HG03342 (cell line): ENCODE measurements around the gene LRIG2.
"Not testable (repeated sequence)": the region's sequence is repeated elsewhere in the genome, so short reads cannot be mapped to it uniquely, and the experiment has no call there.

Experiments used
- ATAC-seq: cut with Tn5 transposase; IDR thresholded peaks from one replicate; pipeline ENCODE4 v1.9.1; 2021; ENCODE audit warnings: mild to moderate bottlenecking, moderate library complexity; ENCODE audit not compliant: unreplicated experiment

Gene LRIG2

DNA sequence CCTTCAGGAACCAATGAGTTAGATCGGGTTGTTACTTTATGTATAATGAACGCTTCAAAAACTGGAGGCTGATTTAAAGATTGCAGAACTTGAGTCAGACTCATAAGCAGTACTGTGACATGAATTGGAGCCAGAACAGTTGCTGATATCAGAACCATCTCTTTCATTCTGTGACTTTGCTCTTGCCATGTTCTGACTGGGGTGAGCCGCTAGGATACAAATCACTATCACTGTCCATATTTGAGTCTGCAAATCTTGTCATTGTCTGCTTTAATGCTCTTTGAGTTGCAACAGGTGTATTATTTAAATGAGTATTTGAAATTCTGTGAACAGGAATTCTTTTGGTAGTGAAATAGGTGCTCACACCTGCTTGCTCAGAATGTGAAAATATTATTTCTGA is 52.5 kb downstream of the LRIG2 start:
- no peak for ATAC-seq

DNA sequence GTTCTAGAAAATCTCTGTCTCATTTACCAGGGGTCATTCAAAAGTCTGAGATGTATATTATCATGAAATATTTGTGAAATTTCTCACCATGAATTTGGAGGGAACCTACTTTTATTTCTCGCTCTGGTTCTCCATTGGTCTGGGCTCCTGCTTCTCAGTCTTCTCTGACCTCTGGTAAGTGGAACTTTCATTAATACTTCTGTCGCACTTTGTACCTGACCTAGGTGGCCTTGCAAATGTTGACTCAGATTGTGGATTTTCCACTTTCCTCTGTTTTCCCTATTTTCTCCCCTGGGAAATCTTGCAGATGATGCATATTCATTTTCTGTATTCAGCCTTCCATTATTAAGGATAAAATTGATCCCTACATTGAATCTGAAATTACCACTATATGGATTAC is 53.2 kb downstream of the LRIG2 start:
- ATAC-seq: no peak

DNA sequence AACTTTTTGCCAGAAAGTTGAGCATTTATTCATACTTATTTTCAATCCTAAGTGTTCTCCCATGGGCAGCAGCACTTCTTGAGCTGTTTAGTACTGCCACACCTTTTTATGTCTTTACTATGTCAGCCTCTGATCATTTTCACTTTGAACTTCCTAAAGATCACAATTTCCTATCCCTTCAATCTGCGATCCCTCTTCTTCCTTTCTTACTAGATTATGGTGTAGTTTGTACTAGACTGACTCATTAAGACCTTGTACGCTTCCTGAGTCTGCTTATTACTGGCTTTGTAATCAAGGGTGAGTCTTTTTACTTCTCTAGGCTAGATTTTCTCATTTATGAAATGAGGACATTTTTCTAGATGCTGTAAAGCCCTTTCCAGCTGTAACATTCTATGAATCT is 55.1 kb downstream of the LRIG2 start:
- ATAC-seq: no peak

DNA sequence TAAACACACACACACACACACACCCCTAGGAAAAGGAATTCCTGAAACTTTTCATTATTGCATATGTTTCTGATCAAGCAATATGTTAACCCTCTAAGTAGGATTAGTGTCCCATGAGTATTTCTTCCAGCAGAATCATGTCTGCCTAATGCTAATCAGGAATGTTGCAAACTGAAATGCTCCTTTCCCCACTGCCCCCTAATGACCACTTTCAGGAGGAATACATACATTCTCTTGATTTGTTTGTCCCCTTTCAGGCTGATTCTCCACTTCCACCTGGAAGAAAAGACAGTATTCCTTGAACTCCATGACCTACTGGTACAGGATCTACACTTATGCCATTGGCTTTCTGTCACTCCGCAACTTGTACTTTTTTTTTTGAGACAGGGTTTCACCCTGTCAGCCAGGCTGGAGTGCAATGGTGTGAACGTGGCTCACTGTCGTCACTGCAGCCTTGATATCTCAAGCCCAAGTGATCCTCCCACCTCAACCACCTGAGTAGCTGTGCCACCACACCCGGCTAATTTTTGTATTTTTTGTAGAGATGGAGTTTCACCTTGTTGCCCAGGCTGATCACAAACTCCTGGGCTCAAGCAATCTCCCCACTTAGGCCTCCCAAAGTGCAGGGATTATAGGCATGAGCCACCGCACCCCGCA is 56.7 kb downstream of the LRIG2 start:
- ATAC-seq: no peak

DNA sequence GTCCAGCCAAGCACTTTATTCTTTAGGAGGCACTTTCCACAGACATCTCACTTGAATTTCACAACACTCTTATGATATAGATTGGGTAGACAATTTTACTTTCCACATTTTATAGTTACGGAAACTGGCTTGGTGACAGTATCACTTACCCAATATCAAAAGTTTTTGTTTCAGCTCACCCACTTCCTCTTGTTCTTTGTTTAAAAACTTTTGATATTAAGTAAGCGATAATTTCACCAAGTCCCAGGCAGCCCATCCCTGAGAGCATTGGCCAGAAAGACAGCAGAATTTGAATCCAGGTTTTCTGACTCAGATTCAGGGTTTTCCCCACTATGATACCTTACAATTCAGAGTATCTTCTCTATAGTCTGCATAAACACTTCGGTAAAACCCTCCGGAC is 60.0 kb downstream of the LRIG2 start:
- no peak for ATAC-seq

DNA sequence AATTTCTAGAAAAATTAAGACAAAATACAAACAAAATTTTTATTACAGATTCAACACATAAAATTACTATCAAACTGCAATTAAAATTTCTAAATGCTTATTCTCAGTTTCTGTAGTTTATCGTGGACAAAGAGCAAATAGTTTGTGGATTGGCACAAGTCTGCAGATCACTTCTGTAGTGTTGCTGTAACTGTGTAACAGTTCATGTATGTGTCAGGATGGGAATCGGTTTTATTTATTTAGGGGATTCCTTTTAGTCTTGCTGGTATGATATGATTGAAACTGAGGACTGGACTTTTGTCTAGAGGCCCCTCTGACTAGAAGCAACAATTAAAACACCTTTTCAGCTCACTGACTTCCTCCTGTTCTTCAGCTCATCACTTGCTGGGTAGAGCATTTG is 60.8 kb downstream of the LRIG2 start:
- ATAC-seq: no peak

DNA sequence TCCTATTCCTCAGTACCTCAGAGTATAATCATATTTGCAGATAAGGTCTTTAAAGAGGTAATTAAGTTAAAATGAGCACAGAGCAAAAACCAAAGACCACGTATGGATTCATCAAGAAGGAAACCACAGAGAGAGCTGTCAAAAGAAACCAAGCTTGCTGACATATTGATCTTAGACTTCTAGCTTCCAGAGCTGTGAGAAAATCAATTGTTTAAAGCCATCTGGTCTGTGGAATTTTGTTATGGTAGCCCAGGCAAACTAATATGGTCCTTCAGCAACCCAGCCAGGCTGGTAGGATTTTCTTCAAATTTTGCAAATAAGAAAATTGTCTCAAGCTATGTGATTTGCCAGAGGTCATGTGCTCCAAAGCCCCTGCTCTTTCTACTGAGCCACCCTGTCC is 62.5 kb downstream of the LRIG2 start:
- ATAC-seq: no peak

DNA sequence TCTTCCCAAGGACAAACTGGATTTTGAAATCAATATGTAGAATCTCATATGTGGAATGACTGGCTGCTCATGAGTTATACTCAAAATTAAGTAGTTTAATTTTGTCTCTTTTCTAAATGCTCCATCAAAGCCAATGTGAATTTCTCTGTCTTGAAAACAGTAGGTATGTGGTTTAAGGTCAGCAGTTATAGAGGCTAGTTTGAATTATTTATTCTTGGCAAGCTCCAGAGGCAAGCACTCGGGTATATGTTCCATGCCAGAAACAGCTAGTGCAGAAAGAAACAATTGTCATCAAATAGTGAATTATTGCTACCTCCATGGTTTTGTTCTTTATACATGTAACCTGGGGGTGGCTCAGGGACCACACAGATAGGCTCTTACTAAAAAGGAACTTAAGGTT is 63.5 kb downstream of the LRIG2 start:
- ATAC-seq: no peak

DNA sequence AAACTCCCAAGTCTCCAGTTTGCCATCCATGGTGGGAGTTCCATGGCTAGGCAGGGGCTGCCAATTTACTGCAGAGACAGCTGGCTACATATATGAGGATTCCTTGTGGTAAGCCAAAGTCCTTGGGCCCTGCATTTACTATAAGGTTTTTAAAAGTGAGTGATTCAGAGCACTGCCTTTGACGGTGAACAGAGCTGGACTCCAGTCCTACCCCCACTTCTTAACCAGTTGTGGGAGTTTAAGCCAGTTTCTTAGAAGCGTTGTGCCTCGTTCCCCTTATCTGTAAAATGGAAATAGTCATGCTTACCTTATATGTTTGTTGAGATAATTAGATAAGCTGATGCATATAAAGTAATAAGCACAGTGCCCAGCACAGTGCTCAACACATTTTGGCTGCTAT is 64.6 kb downstream of the LRIG2 start:
- no peak for ATAC-seq

DNA sequence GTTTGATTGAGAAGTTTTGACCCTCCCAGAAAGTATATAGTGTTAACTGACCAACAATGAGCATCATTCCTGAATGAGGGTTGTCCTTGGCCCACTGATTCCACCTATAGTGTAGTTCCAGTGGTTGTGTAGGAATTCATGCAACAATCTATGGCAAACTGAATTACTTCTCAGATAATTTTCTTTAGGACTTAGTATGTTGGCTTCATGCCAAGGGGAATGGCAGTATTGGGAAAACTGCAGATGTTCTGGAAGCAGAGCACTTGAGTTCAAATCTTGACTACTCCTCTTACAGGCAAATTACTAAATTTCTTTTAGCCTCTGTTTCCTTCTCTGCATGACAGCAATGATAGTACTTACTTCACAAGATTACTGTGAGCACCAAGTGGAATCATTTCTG is 65.8 kb downstream of the LRIG2 start:
- no peak for ATAC-seq

DNA sequence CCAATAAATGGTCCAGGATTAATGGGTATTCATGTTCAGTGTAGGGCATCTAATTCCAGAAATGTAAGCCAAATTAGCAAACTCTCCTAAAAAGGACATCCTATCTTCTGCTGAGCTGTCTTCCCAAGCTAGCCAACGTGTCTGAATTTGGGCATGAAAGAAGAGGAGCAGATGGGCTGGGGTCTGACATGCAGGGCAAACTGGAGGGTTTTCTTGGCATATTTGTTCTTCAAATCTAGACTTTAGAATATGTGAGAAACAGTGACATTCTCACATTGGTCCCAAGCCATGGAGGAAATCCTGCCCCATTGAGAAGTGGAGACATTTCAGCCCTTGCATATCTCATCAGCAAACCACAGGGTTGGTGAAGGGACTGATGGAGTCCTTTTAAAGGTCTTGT is 67.2 kb downstream of the LRIG2 start:
- no peak for ATAC-seq

DNA sequence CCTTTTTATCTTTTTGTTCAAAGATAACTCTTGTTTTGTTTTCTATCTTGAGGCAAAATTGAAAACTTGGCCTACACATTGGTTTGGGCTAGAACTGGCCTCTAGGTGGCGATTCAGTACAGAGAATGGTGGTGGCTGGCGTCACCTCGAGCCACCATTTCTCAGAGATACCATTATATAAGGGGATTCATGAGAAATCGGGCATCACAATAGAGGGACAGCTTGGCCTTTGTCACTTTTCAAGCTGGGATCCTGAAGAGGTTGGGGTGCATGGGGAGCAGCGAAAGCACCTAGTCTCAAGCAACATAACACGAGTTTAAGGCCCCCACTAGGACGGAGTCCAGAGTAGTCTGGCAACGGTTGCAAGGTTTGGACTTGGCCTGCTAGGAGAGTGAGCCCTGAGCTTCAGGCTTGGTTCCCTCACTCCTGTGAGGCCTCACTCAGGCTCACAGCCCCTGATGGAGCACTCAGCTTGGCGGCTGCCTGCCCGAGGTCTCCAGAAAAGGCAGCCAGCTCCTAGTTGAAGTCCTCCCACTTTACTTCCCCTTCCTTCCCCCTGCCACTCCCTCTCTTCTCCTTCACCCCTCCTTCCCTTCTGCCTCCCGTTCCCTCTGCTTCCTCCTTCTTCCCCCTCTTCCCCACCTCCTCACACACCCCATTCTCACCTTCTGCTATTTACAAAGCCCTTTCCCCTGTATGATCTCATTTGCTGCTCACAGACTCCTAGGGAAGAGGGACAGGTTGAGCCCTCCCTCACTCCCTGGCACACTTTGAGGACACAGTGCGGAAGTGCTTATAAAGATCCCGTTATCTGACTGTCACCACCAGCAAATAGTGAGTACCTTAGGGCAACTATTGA is 67.8 kb downstream of the LRIG2 start:
- peak; percentile 86 for ATAC-seq

DNA sequence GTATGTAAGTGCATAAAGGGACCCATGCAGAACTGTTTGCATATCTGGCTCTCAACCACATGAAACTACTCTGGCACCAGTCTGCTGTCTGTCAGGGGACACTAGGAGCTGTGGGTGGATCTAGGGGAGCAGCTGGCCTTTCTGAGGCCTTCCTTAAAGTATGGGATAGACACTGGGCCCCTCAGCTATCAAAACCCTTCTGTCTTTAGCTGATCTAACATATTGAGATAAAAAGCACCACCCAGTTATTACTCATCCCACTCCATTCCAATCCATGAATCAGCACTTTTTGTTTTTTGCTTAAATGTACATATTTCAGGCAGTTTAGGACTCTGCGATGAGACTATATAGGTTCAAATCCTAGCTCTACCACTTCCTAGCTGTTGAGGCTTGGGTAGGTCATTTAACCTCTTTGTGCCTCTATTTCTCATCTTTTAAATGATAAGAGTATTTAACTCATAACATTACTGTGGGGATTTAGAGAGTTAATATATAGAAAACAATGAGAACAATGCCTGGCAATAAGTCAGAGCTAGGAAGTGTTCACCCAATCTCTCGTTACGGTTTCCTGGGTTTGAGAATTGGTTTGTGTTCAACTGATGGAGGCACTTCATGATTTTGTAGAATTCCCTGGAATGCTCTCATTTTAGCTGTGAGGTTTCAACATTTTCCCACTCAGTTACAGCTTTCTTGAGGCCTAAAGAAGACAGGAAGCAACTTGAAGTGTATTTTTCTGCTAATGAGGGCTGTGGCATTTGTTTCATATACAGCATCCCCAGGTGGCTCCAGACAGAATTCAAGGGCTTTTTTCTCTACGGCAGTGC is 68.9 kb downstream of the LRIG2 start:
- ATAC-seq: no peak

DNA sequence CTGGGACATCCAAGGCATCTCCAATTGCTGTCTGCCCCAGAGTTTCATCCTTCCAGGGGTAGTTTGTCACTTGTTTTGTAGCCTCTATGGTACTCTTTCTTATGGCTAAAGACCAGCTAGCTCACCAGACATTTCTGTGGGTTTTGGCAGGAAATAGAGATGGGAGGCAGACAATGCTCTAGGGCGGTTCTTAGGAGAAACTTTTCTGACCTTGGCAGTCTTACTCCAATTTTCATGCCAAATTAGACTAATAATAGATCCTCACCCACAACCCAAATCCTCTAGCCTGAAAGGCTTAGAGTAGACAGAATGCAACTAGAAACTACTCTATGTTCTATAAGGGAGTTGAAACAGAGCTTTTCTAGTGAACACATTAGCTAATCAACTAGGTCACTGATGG is 69.8 kb downstream of the LRIG2 start:
- no peak for ATAC-seq

DNA sequence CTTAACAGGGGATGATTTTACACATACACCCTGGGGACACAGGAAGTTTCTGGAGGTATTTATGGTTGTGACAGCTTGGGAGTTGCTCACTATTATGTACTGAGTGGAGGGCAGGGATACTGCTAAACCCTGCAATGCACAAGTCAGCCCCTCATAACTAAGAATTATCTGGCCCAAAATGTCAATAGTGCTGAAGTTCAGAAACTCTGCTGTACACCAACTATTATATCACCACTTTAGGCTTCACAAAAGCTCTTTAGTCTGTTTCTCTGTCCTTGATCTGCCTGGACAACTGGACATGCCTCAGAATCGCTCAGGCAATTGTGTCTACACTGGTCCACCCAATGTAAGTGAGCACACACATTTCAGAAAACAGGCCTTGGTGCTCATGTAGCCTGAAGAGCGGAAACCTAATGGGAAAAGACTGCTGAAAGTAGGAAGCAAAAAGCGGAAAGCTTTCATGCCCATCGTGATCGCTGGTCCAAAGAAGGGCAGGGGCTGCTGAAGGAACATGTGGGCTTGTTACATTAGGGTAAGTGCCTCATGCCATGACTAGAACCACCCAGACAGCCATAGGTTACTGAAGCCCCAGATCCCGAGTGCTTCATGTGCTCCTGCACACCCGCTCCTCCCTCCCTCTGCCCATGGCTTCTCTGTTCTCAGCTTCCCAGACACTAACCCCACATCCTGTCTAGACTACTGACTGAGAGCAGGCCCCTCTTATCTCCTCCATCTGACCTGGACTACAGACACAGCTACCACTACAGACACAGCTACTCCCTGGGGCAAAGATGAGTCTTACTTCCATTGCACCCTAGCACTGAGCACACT is 73.5 kb downstream of the LRIG2 start:
- no peak for ATAC-seq

DNA sequence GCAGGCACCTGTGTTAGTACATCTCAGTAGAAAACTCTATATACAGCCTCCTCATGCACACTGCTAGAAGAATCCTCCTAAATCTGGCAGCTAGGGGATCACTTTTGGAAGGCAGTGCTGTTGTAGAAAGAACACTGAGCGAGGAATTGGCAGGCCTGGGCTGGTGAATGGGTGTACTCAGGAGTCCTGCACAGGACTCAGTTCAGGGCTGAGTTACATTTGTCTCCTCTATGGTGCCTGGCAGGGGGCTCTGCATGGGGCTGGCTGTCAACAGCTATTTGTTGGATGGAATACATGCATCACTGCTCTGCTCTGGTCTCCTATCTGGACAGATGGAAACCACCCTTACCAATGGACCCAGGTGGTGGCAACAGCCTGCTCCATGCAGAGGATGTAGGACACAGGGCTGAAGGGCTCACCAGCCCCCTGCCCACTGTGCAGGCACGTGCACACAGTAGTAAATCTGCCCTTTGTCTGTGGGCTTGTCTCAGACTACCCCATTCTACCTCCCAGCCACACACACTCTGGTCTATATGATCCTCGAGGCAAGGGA is 74.2 kb downstream of the LRIG2 start:
- no peak for ATAC-seq

DNA sequence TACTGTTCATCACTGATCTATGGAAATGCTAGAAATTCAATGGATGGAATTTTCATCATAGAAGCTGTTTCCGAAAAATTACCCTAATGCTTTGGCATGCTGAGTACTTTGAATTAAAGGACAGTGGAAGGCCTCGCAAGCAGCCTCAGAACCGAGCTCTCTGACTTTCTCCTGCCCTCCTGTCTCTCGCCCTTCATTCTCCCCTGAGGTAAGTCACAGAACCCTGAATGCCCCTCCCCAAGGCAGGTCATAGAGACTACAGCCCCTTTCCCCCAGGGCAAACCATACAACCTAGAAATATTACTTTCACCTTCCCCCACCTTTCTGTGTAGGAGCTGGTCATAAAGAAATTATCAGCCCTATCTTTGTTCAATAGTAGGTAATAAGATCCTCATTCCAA is 74.8 kb downstream of the LRIG2 start:
- no peak for ATAC-seq

DNA sequence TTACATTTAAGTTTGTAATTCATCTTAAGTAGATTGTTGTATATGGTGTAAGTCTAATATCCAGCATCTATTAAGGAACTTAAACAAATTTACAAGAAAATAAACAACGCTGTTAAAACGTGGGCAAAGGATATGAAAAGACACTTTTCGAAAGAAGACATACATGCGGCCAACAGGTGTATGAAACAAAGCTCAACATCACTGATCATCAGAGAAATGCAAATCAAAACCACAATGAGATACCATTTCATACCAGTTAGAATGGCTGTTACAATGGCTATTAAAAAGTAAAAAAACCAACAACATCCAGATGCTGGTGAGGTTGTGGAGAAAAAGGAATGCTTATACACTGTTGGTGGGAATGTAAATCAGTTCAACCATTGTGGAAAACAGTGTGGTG is 77.5 kb downstream of the LRIG2 start:
- not testable (repeated sequence) for ATAC-seq

DNA sequence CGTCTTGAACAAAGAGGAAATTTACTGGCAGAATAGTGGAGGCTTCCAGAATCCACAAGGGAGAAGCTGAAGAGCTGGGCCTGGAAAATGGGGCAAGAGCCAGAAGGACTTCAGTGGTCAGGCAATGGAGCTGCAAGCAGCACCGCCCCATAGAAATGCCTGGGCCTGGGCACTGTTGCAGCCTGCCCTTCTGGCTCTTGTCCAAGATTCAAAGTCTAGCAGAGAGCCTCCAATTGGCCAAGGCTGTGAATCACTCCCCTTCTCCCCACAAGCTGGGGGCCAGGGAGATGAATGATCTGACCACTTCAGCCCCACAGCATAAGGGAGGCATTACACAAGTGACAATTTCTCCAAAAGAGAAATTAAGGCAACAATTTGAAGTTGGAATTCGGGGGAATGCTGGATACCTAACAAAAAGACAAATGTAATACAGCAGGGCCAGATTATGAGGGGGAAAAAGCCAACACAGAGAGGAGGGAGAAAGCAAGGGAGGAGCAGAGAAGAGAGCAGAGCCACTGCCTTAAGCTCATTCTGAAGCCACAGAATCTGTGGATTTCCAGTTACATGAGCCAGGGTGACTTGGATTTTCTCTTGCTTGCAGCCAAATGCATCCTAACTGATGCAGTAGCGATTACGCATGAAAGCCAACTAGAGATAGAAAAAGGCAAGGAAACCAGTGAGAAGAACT is 80.3 kb downstream of the LRIG2 start:
- no peak for ATAC-seq

DNA sequence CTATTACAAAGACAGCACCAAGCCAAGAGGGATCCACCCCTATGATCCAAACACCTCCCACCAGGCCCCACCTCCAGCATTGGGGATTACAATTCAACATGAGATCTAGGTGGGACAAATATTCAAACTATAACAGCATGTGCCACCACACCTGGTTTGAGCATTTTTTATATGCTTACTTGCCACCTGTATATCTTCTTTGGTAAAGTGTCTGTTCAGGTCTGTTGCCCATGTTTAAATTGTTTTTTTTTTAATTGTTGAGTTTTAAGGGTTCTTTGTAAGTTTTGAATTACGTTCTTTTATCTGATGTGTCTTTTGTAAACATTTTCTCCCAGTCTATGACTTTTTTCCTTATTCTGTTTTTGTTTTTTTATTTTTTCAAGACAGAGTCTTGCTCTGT is 83.4 kb downstream of the LRIG2 start:
- no peak for ATAC-seq
